Measurements from ENCODE around the gene KCNC3.
"Not testable (repeated sequence)": the region's sequence is repeated elsewhere in the genome, so short reads cannot be mapped to it uniquely, and the experiment has no call there.

KCNC3 gene

GRCh38 chr19:50357178-50358100 is 28.3 kb upstream of the KCNC3 start:
- peaks cover 6% of the 10 kb centered on the region for H3K4me1 Mint-ChIP-seq
- no peak overlapping the region for H3K4me3 Mint-ChIP-seq
- peaks cover 12% of the 10 kb centered on the region for H3K27me3 Mint-ChIP-seq (ENCODE audit: low read depth, poor library complexity)
- no peaks in the 10 kb centered on the region for H3K9me3 Mint-ChIP-seq
- peaks cover 16% of the 10 kb centered on the region for H3K36me3 Mint-ChIP-seq (ENCODE audit: low read depth)
- TF ChIP-seq CTCF (IDR thresholded peaks at IDR 0.05), result peak; percentile 70
- peak; percentile 76 for DNase-seq
- no peak overlapping the region for H3K27ac Mint-ChIP-seq

- H3K4me1 Mint-ChIP-seq, result peaks cover 6% of the 10 kb centered on the region
- H3K27ac Mint-ChIP-seq, result no peak overlapping the region
- H3K36me3 Mint-ChIP-seq (ENCODE audit: low read depth), result peaks cover 16% of the 10 kb centered on the region
- H3K4me3 Mint-ChIP-seq, result no peak overlapping the region
- TF ChIP-seq CTCF (IDR thresholded peaks at IDR 0.05), result no peak
- no peaks in the 10 kb centered on the region for H3K9me3 Mint-ChIP-seq
- no peak for DNase-seq
- H3K27me3 Mint-ChIP-seq (ENCODE audit: low read depth, poor library complexity), result peaks cover 11% of the 10 kb centered on the region
Measured at GRCh38 chr19:50356691-50357177, 27.6 kb upstream of the KCNC3 start.

GRCh38 chr19:50353487-50353880 is 24.3 kb upstream of the KCNC3 start:
- H3K4me3 Mint-ChIP-seq; H3K36me3 Mint-ChIP-seq (ENCODE audit: low read depth); DNase-seq; H3K9me3 Mint-ChIP-seq; H3K27ac Mint-ChIP-seq; H3K27me3 Mint-ChIP-seq (ENCODE audit: low read depth, poor library complexity): not testable (repeated sequence)
- H3K4me1 Mint-ChIP-seq, result peaks cover 23% of the 10 kb centered on the region

GRCh38 chr19:50352242-50352641 is 23.1 kb upstream of the KCNC3 start:
- Mint-ChIP-seq H3K4me1 (peaks cover 33% of the 10 kb centered on the region), H3K27me3 (ENCODE audit: low read depth, poor library complexity) (no peaks in the 10 kb centered on the region), H3K9me3 (no peaks in the 10 kb centered on the region), H3K4me3 (no peak overlapping the region), H3K36me3 (ENCODE audit: low read depth) (peaks cover 3% of the 10 kb centered on the region), H3K27ac (peak overlapping the region; percentile 51)
- TF ChIP-seq CTCF (IDR thresholded peaks at IDR 0.05), result no peak
- DNase-seq, result no peak

GRCh38 chr19:50349277-50350057 is 20.3 kb upstream of the KCNC3 start:
- Mint-ChIP-seq H3K4me1 (peaks cover 37% of the 10 kb centered on the region), H3K27ac (peak overlapping the region; percentile 69), H3K4me3 (no peak overlapping the region), H3K9me3 (peaks cover 21% of the 10 kb centered on the region), H3K36me3 (ENCODE audit: low read depth) (peaks cover 31% of the 10 kb centered on the region), H3K27me3 (ENCODE audit: low read depth, poor library complexity) (no peaks in the 10 kb centered on the region)
- DNase-seq, result no peak
- TF ChIP-seq CTCF (IDR thresholded peaks at IDR 0.05), result no peak

GRCh38 chr19:50347089-50347581 is 18.0 kb upstream of the KCNC3 start:
- peaks cover 37% of the 10 kb centered on the region for H3K9me3 Mint-ChIP-seq
- DNase-seq; H3K4me3 Mint-ChIP-seq; H3K27ac Mint-ChIP-seq; H3K27me3 Mint-ChIP-seq (ENCODE audit: low read depth, poor library complexity): not testable (repeated sequence)
- H3K36me3 Mint-ChIP-seq (ENCODE audit: low read depth), result peaks cover 46% of the 10 kb centered on the region
- H3K4me1 Mint-ChIP-seq, result peaks cover 37% of the 10 kb centered on the region
